ENCODE results near the gene WDR43. TPM values are rescaled to one million over a fixed set of nuclear protein-coding genes. Genes with fewer than 3 reads are reported as not detected.

WDR43 gene
- total RNA-seq, 1 donor from 2014 or later: 21.0 TPM

DNA sequence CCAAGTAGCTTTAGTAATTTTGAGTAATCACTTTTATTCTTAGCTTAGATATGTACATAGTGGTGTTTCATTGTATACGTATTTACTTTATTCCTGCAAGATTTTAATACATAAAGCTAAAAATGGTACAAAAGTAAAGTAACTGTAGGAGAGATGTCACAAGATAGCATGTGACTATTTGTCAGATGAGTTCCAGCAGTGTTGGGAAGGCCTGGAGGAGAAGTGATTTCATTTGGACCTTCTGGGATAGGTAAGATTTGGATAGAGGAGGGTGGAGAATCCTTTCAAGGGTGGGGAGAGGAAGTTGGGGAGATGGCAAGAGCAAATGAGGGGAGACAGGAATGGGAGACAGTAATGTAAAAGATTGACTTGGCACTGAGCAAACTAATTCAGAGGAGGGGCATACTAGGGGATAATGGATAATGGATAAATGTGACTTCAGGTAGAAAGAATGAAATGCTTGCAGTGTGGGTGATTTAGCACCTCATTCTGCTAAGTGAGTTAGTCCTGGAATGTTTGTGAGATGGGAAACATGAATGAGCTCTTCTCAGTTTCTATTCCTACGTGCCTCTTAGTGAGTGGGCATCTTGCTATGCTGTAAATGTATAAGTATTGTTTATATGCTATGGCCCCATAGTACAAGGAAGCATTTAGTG lies 10.5 kb downstream of the WDR43 start:
- TF ChIP-seq, protein P1, sequence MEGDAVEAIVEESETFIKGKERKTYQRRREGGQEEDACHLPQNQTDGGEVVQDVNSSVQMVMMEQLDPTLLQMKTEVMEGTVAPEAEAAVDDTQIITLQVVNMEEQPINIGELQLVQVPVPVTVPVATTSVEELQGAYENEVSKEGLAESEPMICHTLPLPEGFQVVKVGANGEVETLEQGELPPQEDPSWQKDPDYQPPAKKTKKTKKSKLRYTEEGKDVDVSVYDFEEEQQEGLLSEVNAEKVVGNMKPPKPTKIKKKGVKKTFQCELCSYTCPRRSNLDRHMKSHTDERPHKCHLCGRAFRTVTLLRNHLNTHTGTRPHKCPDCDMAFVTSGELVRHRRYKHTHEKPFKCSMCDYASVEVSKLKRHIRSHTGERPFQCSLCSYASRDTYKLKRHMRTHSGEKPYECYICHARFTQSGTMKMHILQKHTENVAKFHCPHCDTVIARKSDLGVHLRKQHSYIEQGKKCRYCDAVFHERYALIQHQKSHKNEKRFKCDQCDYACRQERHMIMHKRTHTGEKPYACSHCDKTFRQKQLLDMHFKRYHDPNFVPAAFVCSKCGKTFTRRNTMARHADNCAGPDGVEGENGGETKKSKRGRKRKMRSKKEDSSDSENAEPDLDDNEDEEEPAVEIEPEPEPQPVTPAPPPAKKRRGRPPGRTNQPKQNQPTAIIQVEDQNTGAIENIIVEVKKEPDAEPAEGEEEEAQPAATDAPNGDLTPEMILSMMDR (IDR thresholded peaks at IDR 0.05; ENCODE audit: borderline replicate concordance): no peak
- Histone ChIP-seq H3K27ac (replicated peaks) (no peak overlapping the region), H3K9me3 (replicated peaks) (no peaks in the 10 kb centered on the region), H3K36me3 (peaks cover 53% of the 10 kb centered on the region), H3K4me3 (no peak overlapping the region), H3K27me3 (ENCODE audit: low read depth) (no peaks in the 10 kb centered on the region), H3K4me1 (peaks cover 8% of the 10 kb centered on the region)
- intact Hi-C loops (cut with micrococcal nuclease): no loop called here
- no peak for DNase-seq

DNA sequence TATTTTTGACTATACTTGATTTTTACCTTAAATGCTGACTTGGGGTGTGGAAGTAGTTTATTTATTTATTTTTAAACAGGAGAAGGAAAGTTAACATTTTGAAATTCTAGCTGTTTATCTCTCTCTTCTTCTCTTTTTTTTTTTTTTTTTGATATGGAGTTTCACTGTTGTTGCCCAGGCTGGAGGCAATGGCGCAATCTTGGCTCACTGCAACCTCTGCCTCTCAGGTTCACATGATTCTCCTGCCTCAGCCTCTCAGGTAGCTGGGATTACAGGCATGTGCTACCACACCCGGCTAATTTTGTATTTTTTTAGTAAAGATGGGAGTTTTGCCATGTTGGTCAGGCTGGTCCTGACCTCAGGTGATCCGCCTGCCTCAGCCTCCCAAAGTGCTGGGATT lies 11.1 kb downstream of the WDR43 start:
- TF ChIP-seq, protein P1 (IDR thresholded peaks at IDR 0.05; ENCODE audit: borderline replicate concordance): no peak
- Histone ChIP-seq H3K4me1 (peaks cover 8% of the 10 kb centered on the region), H3K27me3 (ENCODE audit: low read depth) (no peaks in the 10 kb centered on the region), H3K4me3 (no peak overlapping the region), H3K27ac (replicated peaks) (no peak overlapping the region), H3K9me3 (replicated peaks) (no peaks in the 10 kb centered on the region), H3K36me3 (peaks cover 57% of the 10 kb centered on the region)
- intact Hi-C loops (cut with micrococcal nuclease): no loop called here
- DNase-seq: no peak

DNA sequence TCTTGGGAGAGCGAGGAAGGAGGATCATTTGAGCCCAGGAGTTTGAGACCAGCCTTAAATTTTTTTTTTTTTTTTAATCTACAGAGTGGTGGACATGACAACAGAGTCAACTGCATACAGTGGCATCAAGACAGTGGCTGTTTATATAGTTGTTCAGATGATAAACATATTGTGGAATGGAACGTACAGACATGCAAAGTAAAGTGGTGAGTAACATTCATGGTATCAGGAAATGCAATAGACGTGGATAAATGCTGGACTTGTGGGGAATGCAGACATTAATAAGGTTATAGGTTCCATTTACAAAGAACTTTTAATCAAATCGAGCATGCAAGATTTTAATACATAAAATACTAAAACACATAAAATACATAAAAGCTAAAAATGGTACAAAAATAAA lies 11.9 kb downstream of the WDR43 start:
- Histone ChIP-seq H3K4me1 (peaks cover 8% of the 10 kb centered on the region), H3K27me3 (ENCODE audit: low read depth) (no peaks in the 10 kb centered on the region), H3K4me3 (no peak overlapping the region), H3K36me3 (peaks cover 66% of the 10 kb centered on the region), H3K27ac (replicated peaks) (no peak overlapping the region), H3K9me3 (replicated peaks) (no peaks in the 10 kb centered on the region)
- intact Hi-C loops (cut with micrococcal nuclease): no loop called here
- no peak for DNase-seq
- TF ChIP-seq, protein P1 (IDR thresholded peaks at IDR 0.05; ENCODE audit: borderline replicate concordance): no peak

DNA sequence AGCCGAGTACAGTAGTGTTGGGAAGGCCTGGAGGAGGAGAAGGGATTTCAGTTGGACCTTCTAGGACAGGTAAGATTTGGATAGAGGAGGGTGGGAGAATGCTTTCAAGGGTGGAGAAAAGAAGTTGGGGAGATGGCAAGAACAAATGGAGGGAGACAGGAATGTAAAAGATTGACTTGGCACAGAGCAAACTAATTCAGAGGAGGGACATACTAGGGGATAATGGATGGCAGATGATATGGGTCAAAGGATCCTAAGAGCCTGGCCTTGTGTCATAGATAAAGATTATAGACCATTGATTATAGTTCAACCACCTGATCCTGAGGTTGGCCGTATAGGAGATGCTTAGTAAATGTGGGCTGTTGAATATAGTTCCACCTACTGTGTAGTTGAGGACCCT lies 12.4 kb downstream of the WDR43 start:
- no peak overlapping the region for H3K4me3 ChIP-seq
- H3K4me1 ChIP-seq: peaks cover 4% of the 10 kb centered on the region
- TF ChIP-seq, protein P1 (IDR thresholded peaks at IDR 0.05; ENCODE audit: borderline replicate concordance): no peak
- no peaks in the 10 kb centered on the region for H3K27me3 ChIP-seq (ENCODE audit: low read depth)
- intact Hi-C loops (cut with micrococcal nuclease): no loop called here
- H3K27ac ChIP-seq (replicated peaks): no peak overlapping the region
- peaks cover 70% of the 10 kb centered on the region for H3K36me3 ChIP-seq
- no peaks in the 10 kb centered on the region for H3K9me3 ChIP-seq (replicated peaks)
- no peak for DNase-seq

DNA sequence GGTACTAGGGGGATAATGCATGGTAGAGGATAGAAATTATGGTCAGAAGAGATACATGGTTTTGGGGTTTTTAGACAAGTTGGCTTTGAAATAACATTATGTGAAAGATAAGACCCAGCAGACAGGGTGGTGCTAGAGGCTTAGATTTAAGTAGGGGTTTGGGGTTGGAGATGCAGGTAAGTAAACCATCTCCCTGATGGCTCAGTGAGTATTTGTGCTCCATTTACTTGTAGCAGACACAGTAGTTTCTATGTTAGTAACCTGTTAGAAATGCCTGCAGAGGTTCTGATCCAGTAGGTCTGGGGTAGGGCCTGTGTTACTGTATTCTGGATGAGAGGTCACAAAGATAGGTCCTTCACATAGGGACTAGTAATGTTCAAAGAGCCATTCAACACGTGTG lies 13.7 kb downstream of the WDR43 start:
- TF ChIP-seq, protein P1 (IDR thresholded peaks at IDR 0.05; ENCODE audit: borderline replicate concordance): no peak
- no peaks in the 10 kb centered on the region for H3K9me3 ChIP-seq (replicated peaks)
- intact Hi-C loops (cut with micrococcal nuclease): no loop called here
- H3K36me3 ChIP-seq: peaks cover 74% of the 10 kb centered on the region
- no peaks in the 10 kb centered on the region for H3K27me3 ChIP-seq (ENCODE audit: low read depth)
- peaks cover 4% of the 10 kb centered on the region for H3K4me1 ChIP-seq
- no peak overlapping the region for H3K4me3 ChIP-seq
- no peak overlapping the region for H3K27ac ChIP-seq (replicated peaks)
- no peak for DNase-seq
